Activated CD8-positive, alpha-beta memory T cell treated with anti-CD3 and anti-CD28 coated beads, Interleukin-2, amount 10 ng/mL, durations not matched to agents 7 days and 5 days (primary cell): ENCODE results near the gene ERN2. TPM values are rescaled to one million over a fixed set of nuclear protein-coding genes. Genes with fewer than 3 reads are reported as not detected.

Experiments
- total RNA-seq, 2 experiments: library from RNA; stranded (reverse); gene quantifications; one replicate each; pipeline ENCODE4 v1.2.3, GENCODE V29; 2021

The ERN2 gene
- total RNA-seq, 2 experiments from 2014 or later: not detected

Other genes starting within 250 kb of the ERN2 start
- 100 to 1,000 TPM; 112 to 115 TPM for gene GGA2, start 202.7 kb downstream of the ERN2 start, total RNA-seq
- gene EARS2, start 155.9 kb downstream of the ERN2 start, total RNA-seq: 10 to 100 TPM; 14.3 to 15.9 TPM
- gene UBFD1, start 155.5 kb downstream of the ERN2 start, total RNA-seq: 10 to 100 TPM; 46.1 to 64.7 TPM
- gene NDUFAB1, start 116.9 kb downstream of the ERN2 start, total RNA-seq: 100 to 1,000 TPM in 1 of 2 experiments, 10 to 100 TPM in 1; 90.2 to 111 TPM
- gene PALB2, start 71.9 kb downstream of the ERN2 start, total RNA-seq: 10 to 100 TPM; 23.0 to 26.4 TPM
- 10 to 100 TPM; 80.4 to 95.9 TPM for gene DCTN5, start 71.8 kb downstream of the ERN2 start, total RNA-seq
- gene PLK1, start 34.3 kb downstream of the ERN2 start, total RNA-seq: 100 to 1,000 TPM; 132 to 135 TPM
- gene CHP2, start 41.8 kb upstream of the ERN2 start, total RNA-seq: not detected
- gene PRKCB, start 122.8 kb upstream of the ERN2 start, total RNA-seq: 100 to 1,000 TPM in 1 of 2 experiments, 10 to 100 TPM in 1; 98.5 to 125 TPM